Subcutaneous abdominal adipose tissue (tissue), 5 donors: ENCODE data around the gene ATXN7L1.
A peak's percentile ranks its signal among the peaks of the same experiment; 100 is the strongest.

Source experiments
- H3K27ac ChIP-seq: one replicate; pipeline ENCODE4 v1.7.0; 2013; ENCODE audit warnings: low read depth, mild to moderate bottlenecking, inconsistent platforms, low read length, moderate library complexity
- H3K27me3 ChIP-seq, 5 donors: one replicate each; pipeline ENCODE4 v1.7.0; 2013; ENCODE audit warnings: low read length in 5 of 5, inconsistent platforms in 1 of 5; ENCODE audit not compliant: control insufficient read depth in 5 of 5, insufficient read depth in 4 of 5
- H3K36me3 ChIP-seq, 5 donors: one replicate each; pipeline ENCODE4 v1.7.0; 2013; ENCODE audit warnings: low read length in 5 of 5; ENCODE audit not compliant: control insufficient read depth in 5 of 5, insufficient read depth in 5 of 5
- H3K4me1 ChIP-seq, 5 donors: one replicate each; pipeline ENCODE4 v1.7.0; 2013; ENCODE audit warnings: low read length in 5 of 5, mild to moderate bottlenecking in 3 of 5, moderate library complexity in 1 of 5; ENCODE audit not compliant: control insufficient read depth in 5 of 5, insufficient read depth in 5 of 5
- H3K4me3 ChIP-seq, 5 donors: one replicate each; pipeline ENCODE4 v1.7.0; 2013; ENCODE audit warnings: low read length in 5 of 5, low read depth in 1 of 5
- H3K9ac ChIP-seq, 5 donors: one replicate each; pipeline ENCODE4 v1.7.0; 2013; ENCODE audit warnings: low read length in 5 of 5, mild to moderate bottlenecking in 4 of 5, moderate library complexity in 3 of 5
- H3K9me3 ChIP-seq, 5 donors: one replicate each; pipeline ENCODE4 v1.7.0; 2013; ENCODE audit warnings: low read length in 5 of 5; ENCODE audit not compliant: control insufficient read depth in 5 of 5
- donor health status: healthy.
- donor health status: healthy.
- donor health status: healthy.
- donor health status: healthy.
- donor health status: healthy.

ATXN7L1 gene

DNA sequence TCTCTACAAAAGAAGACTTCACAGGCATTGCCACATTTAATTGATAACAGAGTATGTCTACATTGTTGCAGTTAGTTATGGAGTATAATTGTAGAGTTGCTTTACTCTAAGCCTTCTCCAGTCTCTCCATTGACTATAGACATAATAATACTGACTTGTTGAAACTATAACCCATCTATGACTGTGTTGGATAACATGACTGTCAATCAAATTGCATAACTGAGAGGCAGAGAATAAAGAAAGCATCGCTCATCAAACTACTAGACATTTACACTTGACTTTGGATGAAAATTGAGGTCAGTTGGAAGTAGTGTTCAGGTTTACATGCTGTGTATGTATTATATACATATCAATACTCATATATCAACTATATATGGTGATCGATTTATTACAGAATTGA is 3.4 kb upstream of the ATXN7L1 start:
- H3K27me3 ChIP-seq: no peaks in the 10 kb centered on the region
- no peak overlapping the region for H3K27ac ChIP-seq
- no peak overlapping the region for H3K9ac ChIP-seq
- H3K9me3 ChIP-seq: no peaks in the 10 kb centered on the region
- peaks cover 7 to 38% (median 35%) of the 10 kb centered on the region in 5 donors for H3K4me1 ChIP-seq
- H3K4me3 ChIP-seq: no peak overlapping the region
- no peaks in the 10 kb centered on the region for H3K36me3 ChIP-seq

DNA sequence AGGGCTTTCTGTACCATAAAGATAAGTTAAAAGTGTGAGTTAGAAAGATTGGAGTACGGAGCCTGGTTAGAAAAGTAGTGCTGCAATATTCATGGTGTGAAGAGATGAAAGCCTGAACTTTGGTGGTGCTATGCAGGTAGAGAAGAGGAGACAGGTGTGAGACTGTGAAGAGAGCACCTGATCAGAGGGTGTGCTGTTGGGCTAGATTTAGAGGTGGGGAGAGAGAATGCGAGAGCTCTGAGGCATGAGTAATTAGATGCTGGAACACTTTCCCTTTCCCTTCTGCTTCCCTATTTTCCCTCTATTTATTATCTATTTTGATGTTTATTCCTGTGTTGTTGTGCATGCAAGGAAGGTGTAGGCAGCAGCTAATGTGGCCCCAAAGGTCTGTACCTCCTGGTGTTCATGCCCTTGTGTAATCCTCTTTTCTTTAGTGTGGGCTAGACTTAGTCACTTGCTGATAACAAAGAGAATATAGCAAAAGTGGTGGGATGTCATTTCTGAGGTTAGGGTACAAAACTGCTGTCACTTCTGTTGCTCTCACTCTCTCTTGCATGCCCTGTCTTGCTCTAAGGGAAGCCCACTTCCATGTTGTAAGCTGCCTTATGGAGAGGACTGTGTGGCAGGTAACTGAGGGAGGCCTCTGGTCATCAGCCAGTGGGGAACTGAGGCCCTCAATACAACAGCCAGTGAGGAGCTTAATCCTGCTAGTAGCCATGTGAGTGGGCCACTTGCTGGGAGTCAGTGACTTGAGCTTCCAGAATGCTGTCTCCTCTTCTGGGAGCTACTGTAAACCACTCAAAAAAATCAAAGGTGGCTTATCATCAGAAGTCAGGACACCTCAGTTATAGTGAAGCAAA is 2.6 kb upstream of the ATXN7L1 start:
- H3K4me3 ChIP-seq: peak overlapping the region in 2 of 5 donors; percentile 70 to 82
- no peak overlapping the region for H3K9ac ChIP-seq
- no peaks in the 10 kb centered on the region for H3K9me3 ChIP-seq
- H3K27me3 ChIP-seq: no peaks in the 10 kb centered on the region
- no peak overlapping the region for H3K27ac ChIP-seq
- H3K36me3 ChIP-seq: peaks cover 0 to 3% (median 0%) of the 10 kb centered on the region in 5 donors
- peaks cover 7 to 39% (median 35%) of the 10 kb centered on the region in 5 donors for H3K4me1 ChIP-seq

- Histone ChIP-seq H3K9ac (peak overlapping the region in 4 of 5 donors; percentile 17 to 77 (median 50)), H3K4me3 (peak overlapping the region; percentile 70 to 82 (median 76)), H3K4me1 (peaks cover 7 to 39% (median 35%) of the 10 kb centered on the region in 5 donors), H3K36me3 (peaks cover 0 to 7% (median 0%) of the 10 kb centered on the region in 5 donors), H3K9me3 (no peaks in the 10 kb centered on the region), H3K27ac (peak overlapping the region; percentile 72), H3K27me3 (no peaks in the 10 kb centered on the region)
These were observed 1.3 kb upstream of the ATXN7L1 start for GRCh38 chr7:105877736-105878135.

DNA sequence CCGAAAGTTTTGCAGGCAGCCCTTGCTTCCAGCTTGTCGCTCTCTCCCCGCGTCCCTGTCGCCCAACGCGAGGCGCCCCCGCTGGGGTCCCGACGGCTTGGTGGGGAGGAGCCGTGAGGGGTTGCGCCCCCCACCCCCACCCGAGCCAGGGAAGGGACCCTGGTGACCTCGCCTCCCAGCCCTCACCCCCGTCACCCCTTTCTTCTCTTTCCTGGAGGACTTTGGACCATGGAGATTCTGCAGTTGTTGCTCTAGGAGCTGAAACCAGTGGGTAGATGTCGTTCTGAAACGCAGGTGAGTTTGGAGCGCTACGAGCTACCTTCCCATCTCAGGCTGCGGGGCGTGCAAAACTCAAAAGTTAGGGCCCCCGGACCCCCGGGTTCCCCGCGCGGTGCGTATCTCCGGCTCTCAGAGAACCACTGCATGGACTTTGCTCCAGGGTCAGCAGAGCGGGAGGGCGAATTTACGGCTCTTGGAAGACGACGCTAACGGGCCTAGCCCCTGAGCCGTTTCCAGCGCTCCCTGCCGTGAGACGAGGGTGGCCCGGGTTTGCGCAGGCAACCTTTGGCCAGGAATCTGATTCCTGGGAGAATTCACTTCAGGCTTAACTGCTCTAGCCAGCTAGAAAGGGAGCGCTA is 684 bp upstream of the ATXN7L1 start:
- Histone ChIP-seq H3K27me3 (no peaks in the 10 kb centered on the region), H3K27ac (peak overlapping the region; percentile 72), H3K9ac (peak overlapping the region; percentile 17 to 77 (median 60)), H3K4me1 (peaks cover 7 to 39% (median 35%) of the 10 kb centered on the region in 5 donors), H3K4me3 (peak overlapping the region; percentile 70 to 82 (median 76)), H3K9me3 (no peaks in the 10 kb centered on the region), H3K36me3 (peaks cover 0 to 7% (median 0%) of the 10 kb centered on the region in 5 donors)

GRCh38 chr7:105875505-105875904 is 894 bp downstream of the ATXN7L1 start:
- peaks cover 7 to 39% (median 35%) of the 10 kb centered on the region in 5 donors for H3K4me1 ChIP-seq
- no peaks in the 10 kb centered on the region for H3K9me3 ChIP-seq
- H3K27me3 ChIP-seq: no peaks in the 10 kb centered on the region
- peaks cover 0 to 7% (median 0%) of the 10 kb centered on the region in 5 donors for H3K36me3 ChIP-seq
- H3K27ac ChIP-seq: no peak overlapping the region
- peak overlapping the region in 4 of 5 donors; percentile 88 to 98 (median 94) for H3K9ac ChIP-seq
- peak overlapping the region; percentile 76 to 96 (median 92) for H3K4me3 ChIP-seq

DNA sequence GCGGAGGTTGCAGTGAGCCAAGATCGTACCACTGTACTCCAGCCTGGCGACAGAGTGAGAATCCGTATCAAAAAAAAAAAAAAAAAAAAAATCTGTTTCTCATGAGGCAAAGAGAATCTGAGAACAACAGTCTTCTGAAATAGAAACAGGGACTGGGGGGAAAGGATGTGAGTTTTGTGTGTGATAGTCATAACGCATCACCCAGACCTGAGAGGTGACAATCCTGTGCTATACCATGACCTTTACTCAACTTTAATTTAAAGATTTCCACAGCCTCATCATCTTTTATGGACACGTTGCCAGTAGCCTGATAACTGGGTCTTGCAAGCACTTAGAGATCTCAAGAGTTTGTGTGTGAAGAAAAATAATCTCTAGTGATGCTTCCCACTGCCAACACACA is 2.3 kb downstream of the ATXN7L1 start:
- H3K4me3 ChIP-seq: no peak overlapping the region
- no peak overlapping the region for H3K9ac ChIP-seq
- H3K27ac ChIP-seq: no peak overlapping the region
- H3K4me1 ChIP-seq: peaks cover 7 to 35% (median 32%) of the 10 kb centered on the region in 5 donors
- H3K9me3 ChIP-seq: no peaks in the 10 kb centered on the region
- no peaks in the 10 kb centered on the region for H3K27me3 ChIP-seq
- peaks cover 0 to 7% (median 0%) of the 10 kb centered on the region in 5 donors for H3K36me3 ChIP-seq

- H3K9me3 ChIP-seq: no peaks in the 10 kb centered on the region
- H3K4me3 ChIP-seq: no peak overlapping the region
- no peak overlapping the region for H3K9ac ChIP-seq
- H3K4me1 ChIP-seq: peaks cover 3 to 21% (median 17%) of the 10 kb centered on the region in 5 donors
- H3K36me3 ChIP-seq: peaks cover 0 to 10% (median 0%) of the 10 kb centered on the region in 5 donors
- H3K27ac ChIP-seq: no peak overlapping the region
- no peaks in the 10 kb centered on the region for H3K27me3 ChIP-seq
These were observed 3.9 kb downstream of the ATXN7L1 start for GRCh38 chr7:105872491-105872890.

GRCh38 chr7:105871142-105871541 is 5.3 kb downstream of the ATXN7L1 start:
- H3K36me3 ChIP-seq: peaks cover 0 to 19% (median 2%) of the 10 kb centered on the region in 5 donors
- no peaks in the 10 kb centered on the region for H3K9me3 ChIP-seq
- H3K4me3 ChIP-seq: no peak overlapping the region
- peaks cover 3 to 13% (median 11%) of the 10 kb centered on the region in 5 donors for H3K4me1 ChIP-seq
- H3K9ac ChIP-seq: no peak overlapping the region
- no peak overlapping the region for H3K27ac ChIP-seq
- no peaks in the 10 kb centered on the region for H3K27me3 ChIP-seq

GRCh38 chr7:105866102-105866801 is 10.1 kb downstream of the ATXN7L1 start:
- no peak overlapping the region for H3K4me3 ChIP-seq
- no peak overlapping the region for H3K9ac ChIP-seq
- no peaks in the 10 kb centered on the region for H3K27me3 ChIP-seq
- peaks cover 0 to 16% (median 3%) of the 10 kb centered on the region in 5 donors for H3K36me3 ChIP-seq
- H3K4me1 ChIP-seq: no peaks in the 10 kb centered on the region
- H3K27ac ChIP-seq: no peak overlapping the region
- no peaks in the 10 kb centered on the region for H3K9me3 ChIP-seq
